Activated naive CD4-positive, alpha-beta T cell treated with anti-CD3 and anti-CD28 coated beads for 36 hours (primary cell): ENCODE data around the gene TAF9B. TPM values are rescaled to one million over a fixed set of nuclear protein-coding genes. Genes with fewer than 3 reads are reported as not detected.
A peak's percentile ranks its signal among the peaks of the same experiment; 100 is the strongest.
"Not testable (repeated sequence)": the region's sequence is repeated elsewhere in the genome, so short reads cannot be mapped to it uniquely, and the experiment has no call there.

Experiments used
- CTCF ChIA-PET: fragments of 350-600 bp; sonication (Branson Sonifier 250); formaldehyde crosslinking; loops from one replicate; lab custom pipeline; 2021; ENCODE audit warnings: antibody characterized with exemption; lab: Charles Lee
- DNase-seq: peaks from one replicate; pipeline ENCODE4 v3.0.0-alpha.2; 2020
- H3K27ac Mint-ChIP-seq: one replicate; pipeline ENCODE4 v1.8.0; 2021; ENCODE audit warnings: mild to moderate bottlenecking, mixed read lengths
- H3K27me3 Mint-ChIP-seq: one replicate; pipeline ENCODE4 v1.8.0; 2021; ENCODE audit warnings: low read depth, mixed read lengths
- H3K36me3 Mint-ChIP-seq: one replicate; pipeline ENCODE4 v1.8.0; 2021; ENCODE audit warnings: low read depth, mixed read lengths
- H3K4me1 Mint-ChIP-seq: one replicate; pipeline ENCODE4 v1.8.0; 2021; ENCODE audit warnings: low read depth, mixed read lengths
- H3K4me3 Mint-ChIP-seq: one replicate; pipeline ENCODE4 v1.8.0; 2021; ENCODE audit warnings: mild to moderate bottlenecking, moderate library complexity, mixed read lengths
- H3K9me3 Mint-ChIP-seq: one replicate; pipeline ENCODE4 v1.8.0; 2021; ENCODE audit warnings: mixed read lengths
- intact Hi-C: fragments of 100-400 bp; cut with micrococcal nuclease; formaldehyde crosslinking; loops from one replicate; pipeline ENCODE4 v1.15.1; 2023
- total RNA-seq, 2 experiments: library from RNA; stranded (reverse); gene quantifications; one replicate each; pipeline ENCODE4 v1.2.3, GENCODE V29; 2021

Gene TAF9B
- total RNA-seq, 2 experiments from 2014 or later, result 25.9 to 27.2 TPM

- peak overlapping the region; percentile 54 for H3K27ac Mint-ChIP-seq
- H3K36me3 Mint-ChIP-seq, result peaks cover 50% of the 10 kb centered on the region
- H3K4me3 Mint-ChIP-seq, result peak overlapping the region; percentile 32
- H3K27me3 Mint-ChIP-seq, result no peaks in the 10 kb centered on the region
- peaks cover 52% of the 10 kb centered on the region for H3K4me1 Mint-ChIP-seq
- no peaks in the 10 kb centered on the region for H3K9me3 Mint-ChIP-seq
- intact Hi-C loops, result loop anchor here (2.0 to 10.0 kb wide), 5 partner anchors 13 to 1155 kb away; no protein-coding TSS in a partner anchor
- CTCF ChIA-PET, result interaction anchor here (0.6 to 1.6 kb wide), 2 partner anchors 11 to 224 kb away, joined by 4 read pairs; no protein-coding TSS in a partner anchor
- no peak for DNase-seq
These were observed 30.0 kb downstream of the TAF9B start for GRCh38 chrX:78109458-78109857.

DNA sequence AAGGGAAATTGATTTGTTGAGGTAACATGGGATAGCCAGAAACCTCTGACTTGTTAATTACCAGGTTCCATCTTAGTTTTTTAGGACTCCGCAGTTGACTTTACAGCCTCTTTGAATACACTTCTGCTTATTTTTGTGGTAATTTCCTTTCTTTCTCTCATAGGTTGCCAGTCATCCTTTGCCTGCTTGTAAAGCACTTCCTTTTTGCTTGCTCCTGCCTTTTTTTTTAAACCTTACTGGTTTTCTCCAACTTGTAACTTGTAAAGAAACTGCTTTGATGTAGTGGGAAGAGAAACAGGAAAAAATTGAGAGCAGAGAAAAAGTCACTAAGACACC is 32.8 kb downstream of the TAF9B start:
- H3K36me3 Mint-ChIP-seq, result peaks cover 44% of the 10 kb centered on the region
- DNase-seq, result no peak
- peaks cover 41% of the 10 kb centered on the region for H3K4me1 Mint-ChIP-seq
- CTCF ChIA-PET, result no interaction called here
- peaks cover 4% of the 10 kb centered on the region for H3K9me3 Mint-ChIP-seq
- intact Hi-C loops, result loop anchor here (5.0 to 10.0 kb wide), 4 partner anchors 836 to 1158 kb away; no protein-coding TSS in a partner anchor
- H3K4me3 Mint-ChIP-seq, result peak overlapping the region; percentile 95
- peak overlapping the region; percentile 92 for H3K27ac Mint-ChIP-seq
- H3K27me3 Mint-ChIP-seq, result no peaks in the 10 kb centered on the region

- no peaks in the 10 kb centered on the region for H3K27me3 Mint-ChIP-seq
- peak overlapping the region; percentile 92 for H3K27ac Mint-ChIP-seq
- peak overlapping the region; percentile 95 for H3K4me3 Mint-ChIP-seq
- peak; percentile 40 for DNase-seq
- H3K4me1 Mint-ChIP-seq, result peaks cover 38% of the 10 kb centered on the region
- CTCF ChIA-PET, result no interaction called here
- intact Hi-C loops, result loop anchor here (2.0 to 10.0 kb wide), 7 partner anchors 217 to 1159 kb away; partner anchors contain the start of gene ATRX
- H3K36me3 Mint-ChIP-seq, result peaks cover 42% of the 10 kb centered on the region
- H3K9me3 Mint-ChIP-seq, result peaks cover 4% of the 10 kb centered on the region
These were observed 33.4 kb downstream of the TAF9B start for GRCh38 chrX:78105944-78106650.

DNA sequence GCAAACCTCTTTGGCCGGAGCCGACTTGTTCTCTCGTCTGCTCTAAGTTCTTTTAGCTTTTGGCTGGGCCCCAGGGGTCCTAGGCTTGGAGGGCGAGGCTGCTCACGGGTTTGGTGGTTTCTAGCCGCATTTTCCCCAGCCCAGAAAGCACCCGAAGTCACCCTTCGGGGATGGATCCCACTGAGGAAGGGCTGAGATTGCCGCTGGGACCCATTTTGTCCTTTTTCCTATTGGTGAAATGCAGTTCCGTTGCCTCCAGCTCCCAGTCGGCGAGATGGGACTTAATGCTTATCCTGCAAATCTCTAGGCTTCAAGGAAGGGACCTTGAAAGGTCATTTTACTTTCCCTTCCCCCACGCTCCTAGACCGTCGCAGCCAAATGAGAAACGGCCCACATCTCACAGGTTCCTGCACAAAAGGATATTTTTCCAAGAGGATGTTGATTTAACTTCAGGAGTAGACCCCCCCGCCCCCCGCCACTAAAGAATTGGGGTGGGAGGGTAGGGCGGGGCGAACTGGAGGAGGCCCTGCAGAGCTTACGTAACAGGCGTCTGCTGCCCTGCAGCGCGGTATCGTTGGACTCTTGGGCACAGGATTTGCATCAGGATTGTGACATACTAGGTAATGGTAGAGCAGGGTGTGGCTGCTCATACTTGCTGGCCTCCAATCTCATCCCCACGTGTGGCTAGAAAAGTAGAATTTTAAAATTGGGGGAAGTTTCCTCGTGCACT is 34.8 kb downstream of the TAF9B start:
- peaks cover 38% of the 10 kb centered on the region for H3K36me3 Mint-ChIP-seq
- DNase-seq, result peak; percentile 21
- CTCF ChIA-PET, result no interaction called here
- intact Hi-C loops, result loop anchor here (1.0 to 10.0 kb wide), 14 partner anchors 35 to 1160 kb away; partner anchors contain the start of genes ATP7A, ATRX, COX7B and MAGT1
- H3K27ac Mint-ChIP-seq, result peak overlapping the region; percentile 92
- peaks cover 35% of the 10 kb centered on the region for H3K4me1 Mint-ChIP-seq
- peak overlapping the region; percentile 95 for H3K4me3 Mint-ChIP-seq
- peaks cover 4% of the 10 kb centered on the region for H3K9me3 Mint-ChIP-seq
- H3K27me3 Mint-ChIP-seq, result no peaks in the 10 kb centered on the region

DNA sequence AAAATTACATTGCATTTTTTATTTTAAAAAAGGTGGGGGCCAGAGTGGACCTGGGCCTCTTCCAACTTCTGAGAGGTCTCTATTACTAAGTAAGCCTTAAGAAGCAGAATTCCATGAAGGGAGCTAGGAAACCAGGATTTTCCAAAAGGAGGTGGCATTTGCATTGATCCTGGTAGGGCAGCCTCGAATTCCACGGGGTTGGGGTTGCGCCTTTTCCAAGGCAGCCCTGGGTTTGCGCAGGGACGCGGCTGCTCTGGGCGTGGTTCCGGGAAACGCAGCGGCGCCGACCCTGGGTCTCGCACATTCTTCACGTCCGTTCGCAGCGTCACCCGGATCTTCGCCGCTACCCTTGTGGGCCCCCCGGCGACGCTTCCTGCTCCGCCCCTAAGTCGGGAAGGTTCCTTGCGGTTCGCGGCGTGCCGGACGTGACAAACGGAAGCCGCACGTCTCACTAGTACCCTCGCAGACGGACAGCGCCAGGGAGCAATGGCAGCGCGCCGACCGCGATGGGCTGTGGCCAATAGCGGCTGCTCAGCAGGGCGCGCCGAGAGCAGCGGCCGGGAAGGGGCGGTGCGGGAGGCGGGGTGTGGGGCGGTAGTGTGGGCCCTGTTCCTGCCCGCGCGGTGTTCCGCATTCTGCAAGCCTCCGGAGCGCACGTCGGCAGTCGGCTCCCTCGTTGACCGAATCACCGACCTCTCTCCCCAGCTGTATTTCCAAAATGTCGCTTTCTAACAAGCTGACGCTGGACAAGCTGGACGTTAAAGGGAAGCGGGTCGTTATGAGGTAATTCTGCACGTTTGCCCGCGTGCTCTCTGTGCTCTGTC is 35.6 kb downstream of the TAF9B start, which contains the start of gene PGK1:
PGK1 (plus strand) TSS at position 626 of the 824 bp plus-strand sequence; CDS start at position 719, 93 bp downstream.
- peak within 1 kb of the TSS; percentile 92 for H3K27ac Mint-ChIP-seq
- peaks cover 28% of the 10 kb centered on the region for H3K4me1 Mint-ChIP-seq
- CTCF ChIA-PET, result interaction anchor here (0.5 kb wide), 1 partner anchor 32 kb away, joined by 3 read pairs; no protein-coding TSS in a partner anchor
- intact Hi-C loops, result loop anchor here (1.0 to 10.0 kb wide), 13 partner anchors 35 to 1161 kb away; partner anchors contain the start of genes ATP7A, ATRX, COX7B and MAGT1
- peaks cover 4% of the 10 kb centered on the region for H3K9me3 Mint-ChIP-seq
- H3K27me3 Mint-ChIP-seq, result no peaks in the 10 kb centered on the region
- peak; percentile 95 for DNase-seq
- peak within 1 kb of the TSS; percentile 95 for H3K4me3 Mint-ChIP-seq
- peaks cover 35% of the 10 kb centered on the region for H3K36me3 Mint-ChIP-seq

DNA sequence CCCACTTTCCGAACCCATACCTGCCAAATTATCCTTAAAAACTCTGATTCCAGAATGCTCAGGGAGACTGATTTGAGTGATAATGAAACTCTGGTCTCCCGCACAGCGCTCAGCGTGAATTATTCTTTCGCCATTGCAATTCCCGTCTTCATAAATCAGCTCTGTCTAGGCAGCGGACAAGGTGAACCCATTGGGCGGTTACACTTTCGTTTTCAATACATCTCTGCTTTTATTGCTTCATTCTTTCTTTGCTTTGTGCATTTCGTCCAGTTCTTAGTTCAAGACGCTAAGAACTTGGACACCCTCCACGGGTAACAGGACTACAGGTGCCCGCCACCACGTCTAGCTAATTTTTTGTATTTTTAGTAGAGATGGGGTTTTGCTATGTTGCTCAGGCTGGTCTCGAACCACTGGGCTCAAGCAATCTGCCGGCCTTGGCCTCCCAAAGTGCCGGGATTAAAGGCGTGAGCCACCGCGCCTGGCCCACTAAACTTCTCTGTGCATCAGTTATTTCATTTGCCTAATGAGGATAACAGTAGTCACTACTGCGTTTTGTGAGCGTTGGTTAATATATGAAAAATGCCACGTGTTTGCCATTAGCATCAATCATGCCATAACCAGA is 36.3 kb downstream of the TAF9B start:
- peak overlapping the region; percentile 95 for H3K4me3 Mint-ChIP-seq
- H3K36me3 Mint-ChIP-seq, result peaks cover 31% of the 10 kb centered on the region
- peaks cover 21% of the 10 kb centered on the region for H3K4me1 Mint-ChIP-seq
- H3K27me3 Mint-ChIP-seq, result no peaks in the 10 kb centered on the region
- CTCF ChIA-PET, result no interaction called here
- DNase-seq, result no peak
- intact Hi-C loops, result loop anchor here (5.0 to 10.0 kb wide), 4 partner anchors 141 to 1162 kb away; no protein-coding TSS in a partner anchor
- H3K27ac Mint-ChIP-seq, result peak overlapping the region; percentile 84
- H3K9me3 Mint-ChIP-seq, result peaks cover 4% of the 10 kb centered on the region

GRCh38 chrX:78102091-78102490 is 37.4 kb downstream of the TAF9B start:
- H3K4me3 Mint-ChIP-seq, result no peak overlapping the region
- H3K27me3 Mint-ChIP-seq, result no peaks in the 10 kb centered on the region
- DNase-seq, result no peak
- H3K27ac Mint-ChIP-seq, result no peak overlapping the region
- H3K9me3 Mint-ChIP-seq, result peaks cover 4% of the 10 kb centered on the region
- intact Hi-C loops, result loop anchor here (5.0 to 10.0 kb wide), 4 partner anchors 140 to 1163 kb away; no protein-coding TSS in a partner anchor
- peaks cover 23% of the 10 kb centered on the region for H3K36me3 Mint-ChIP-seq
- CTCF ChIA-PET, result interaction anchor here (0.7 to 1.1 kb wide), 2 partner anchors 28 to 37 kb away, joined by 3 read pairs; partner anchors contain the start of gene TAF9B
- H3K4me1 Mint-ChIP-seq, result peaks cover 11% of the 10 kb centered on the region

- Mint-ChIP-seq H3K4me3 (no peak overlapping the region), H3K9me3 (peaks cover 3% of the 10 kb centered on the region), H3K36me3 (peaks cover 2% of the 10 kb centered on the region), H3K27me3 (no peaks in the 10 kb centered on the region), H3K27ac (no peak overlapping the region), H3K4me1 (peaks cover 6% of the 10 kb centered on the region)
- no peak for DNase-seq
- intact Hi-C loops, result no loop called here
- CTCF ChIA-PET, result no interaction called here
These were observed 41.3 kb downstream of the TAF9B start for GRCh38 chrX:78098108-78098507.

GRCh38 chrX:78092296-78092695 is 47.2 kb downstream of the TAF9B start:
- no peaks in the 10 kb centered on the region for H3K27me3 Mint-ChIP-seq
- CTCF ChIA-PET, result interaction anchor here (0.6 kb wide), 1 partner anchor 254 kb away, joined by 3 read pairs; no protein-coding TSS in a partner anchor
- H3K27ac Mint-ChIP-seq, result no peak overlapping the region
- no peaks in the 10 kb centered on the region for H3K4me1 Mint-ChIP-seq
- intact Hi-C loops, result loop anchor here (1.0 to 2.0 kb wide), 2 partner anchors 67 to 182 kb away; partner anchors contain the start of gene ATP7A
- H3K9me3 Mint-ChIP-seq, result no peaks in the 10 kb centered on the region
- DNase-seq, result peak; percentile 24
- peaks cover 1% of the 10 kb centered on the region for H3K36me3 Mint-ChIP-seq
- H3K4me3 Mint-ChIP-seq, result no peak overlapping the region

GRCh38 chrX:78081413-78081812 is 58.0 kb downstream of the TAF9B start:
- H3K36me3 Mint-ChIP-seq, intact Hi-C loops, H3K27ac Mint-ChIP-seq, H3K4me1 Mint-ChIP-seq, H3K4me3 Mint-ChIP-seq, H3K9me3 Mint-ChIP-seq, H3K27me3 Mint-ChIP-seq, DNase-seq: not testable (repeated sequence)
- CTCF ChIA-PET, result interaction anchor here (0.6 kb wide), 1 partner anchor 17 kb away, joined by 3 read pairs; no protein-coding TSS in a partner anchor
